HepG2 (cell line): ENCODE data around the gene PARN. TPM values are rescaled to one million over a fixed set of nuclear protein-coding genes. Genes with fewer than 3 reads are reported as not detected.

Experiments used
- ATM ChIP-seq: fragments of 450-650 bp; IDR thresholded peaks from 2 replicates; pipeline ENCODE4 v1.7.1; 2017; ENCODE audit warnings: mild to moderate bottlenecking, borderline replicate concordance
- CHCHD3 ChIP-seq: sonication (generic); formaldehyde crosslinking; IDR thresholded peaks from 2 replicates; pipeline ENCODE4 v1.8.0; 2022; ENCODE audit warnings: mild to moderate bottlenecking, missing genetic modification reagents, moderate library complexity
- CREB1 ChIP-seq, 2 experiments: fragments of 450-650 bp in 1 of 2; IDR thresholded peaks; 2 replicates each; pipeline ENCODE4 v1.6.1; 2016 to 2017; ENCODE audit warnings: control low read depth in 1 of 2, mild to moderate bottlenecking in 1 of 2, missing compliant biosample characterization in 1 of 2, missing genetic modification characterization in 1 of 2
- EZH2 ChIP-seq: conservative IDR thresholded peaks from 2 replicates; pipeline ENCODE4 v1.6.1; 2012; ENCODE audit warnings: mild to moderate bottlenecking, low read depth, low read length, moderate library complexity
- KMT2A ChIP-seq: sonication (generic); formaldehyde crosslinking; IDR thresholded peaks from 2 replicates; pipeline ENCODE4 v1.4.0; 2020; ENCODE audit warnings: missing genetic modification reagents
- SMAD3 ChIP-seq: sonication (generic); formaldehyde crosslinking; IDR thresholded peaks from 2 replicates; pipeline ENCODE4 v1.4.0; 2020; ENCODE audit warnings: missing genetic modification reagents
- TBX3 ChIP-seq: fragments of 450-650 bp; IDR thresholded peaks from 2 replicates; pipeline ENCODE4 v1.6.1; 2017; ENCODE audit warnings: antibody characterized with exemption, mild to moderate bottlenecking, inconsistent platforms, borderline replicate concordance
- ZNF20 ChIP-seq: sonication (generic); formaldehyde crosslinking; IDR thresholded peaks from 2 replicates; pipeline ENCODE4 v1.4.0; 2020; ENCODE audit warnings: mild to moderate bottlenecking, moderate library complexity, missing genetic modification reagents
- ZNF232 ChIP-seq: sonication (generic); formaldehyde crosslinking; IDR thresholded peaks from 2 replicates; pipeline ENCODE4 v1.4.0; 2020; ENCODE audit warnings: missing genetic modification reagents, borderline replicate concordance
- ZNF3 ChIP-seq: IDR thresholded peaks from 2 replicates; pipeline ENCODE4 v1.7.0; 2017; ENCODE audit warnings: inconsistent platforms
- ZNF33B ChIP-seq: sonication (generic); formaldehyde crosslinking; IDR thresholded peaks from 2 replicates; pipeline ENCODE4 v1.5.1; 2020; ENCODE audit warnings: mild to moderate bottlenecking, missing genetic modification reagents
- ZNF383 ChIP-seq: sonication (generic); formaldehyde crosslinking; IDR thresholded peaks from 2 replicates; pipeline ENCODE4 v1.4.0; 2020; ENCODE audit warnings: missing genetic modification reagents, mild to moderate bottlenecking, borderline replicate concordance
- ZNF430 ChIP-seq: sonication (generic); formaldehyde crosslinking; IDR thresholded peaks from 2 replicates; pipeline ENCODE4 v1.9.0; 2021; ENCODE audit warnings: mild to moderate bottlenecking, missing genetic modification reagents
- ZNF431 ChIP-seq: sonication (generic); formaldehyde crosslinking; IDR thresholded peaks from 2 replicates; pipeline ENCODE4 v1.9.0; 2022; ENCODE audit warnings: missing genetic modification reagents, low read depth, mild to moderate bottlenecking, borderline replicate concordance
- ZNF550 ChIP-seq: sonication (generic); formaldehyde crosslinking; IDR thresholded peaks from 2 replicates; pipeline ENCODE4 v1.4.0; 2020; ENCODE audit warnings: mild to moderate bottlenecking, missing genetic modification reagents, borderline replicate concordance
- ZNF674 ChIP-seq: sonication (generic); formaldehyde crosslinking; IDR thresholded peaks from 2 replicates; pipeline ENCODE4 v1.5.0; 2020; ENCODE audit warnings: low read depth, mild to moderate bottlenecking, missing genetic modification reagents
- ZNF746 ChIP-seq: sonication (generic); formaldehyde crosslinking; IDR thresholded peaks from 2 replicates; pipeline ENCODE4 v1.8.0; 2022; ENCODE audit warnings: mild to moderate bottlenecking, missing genetic modification reagents
- ZSCAN9 ChIP-seq: IDR thresholded peaks from 2 replicates; pipeline ENCODE4 v1.6.1; 2016; ENCODE audit warnings: borderline replicate concordance
- polyA plus RNA-seq, 8 experiments: library from polyadenylated mRNA; depleted of rRNA in 3 of 8; stranded (reverse) in 7 of 8; unstranded in 1 of 8; fragments of >200 nt; fragmentation: Illumina TruSeq in 4 of 8; extraction: Trizol in 4 of 8; gene quantifications; 2 replicates each; pipeline versions ENCODE4 v1.2.1 to v1.2.3, GENCODE V29; 2011 to 2016; ENCODE audit warnings: low read depth in 4 of 8, missing spikeins in 1 of 8, mixed read lengths in 1 of 8; ENCODE audit not compliant: insufficient read depth in 1 of 8
- total RNA-seq, 5 experiments: library from RNA; depleted of rRNA; stranded (reverse); fragments of >200 nt; fragmentation: Illumina TruSeq; extraction: Trizol; gene quantifications; 2 replicates each; pipeline ENCODE4 v1.2.3, GENCODE V29; 2016; ENCODE audit warnings: low read depth in 1 of 5
- TF ChIP-seq, protein P1 (sequence below): sonication (generic); formaldehyde crosslinking; IDR thresholded peaks from 2 replicates; pipeline ENCODE4 v1.5.0; 2020; ENCODE audit warnings: mild to moderate bottlenecking, missing genetic modification reagents
- TF ChIP-seq, protein P2 (sequence below): sonication (generic); formaldehyde crosslinking; IDR thresholded peaks from 2 replicates; pipeline ENCODE4 v1.5.1; 2020; ENCODE audit warnings: mild to moderate bottlenecking, moderate library complexity, missing genetic modification reagents
- TF ChIP-seq, protein P3 (sequence below): sonication (generic); formaldehyde crosslinking; conservative IDR thresholded peaks from 2 replicates; pipeline ENCODE4 v1.4.0; 2020; ENCODE audit warnings: missing genetic modification reagents
- TF ChIP-seq, protein P4 (sequence below): sonication (generic); formaldehyde crosslinking; conservative IDR thresholded peaks from 2 replicates; pipeline ENCODE4 v1.4.0; 2020; ENCODE audit warnings: missing genetic modification reagents

PARN gene
- total and polyA plus RNA-seq, 2 of the 13 experiments (the other 11 are each of a cell fraction or from before 2014, with no cell fraction given): 13.3 to 47.6 TPM

DNA sequence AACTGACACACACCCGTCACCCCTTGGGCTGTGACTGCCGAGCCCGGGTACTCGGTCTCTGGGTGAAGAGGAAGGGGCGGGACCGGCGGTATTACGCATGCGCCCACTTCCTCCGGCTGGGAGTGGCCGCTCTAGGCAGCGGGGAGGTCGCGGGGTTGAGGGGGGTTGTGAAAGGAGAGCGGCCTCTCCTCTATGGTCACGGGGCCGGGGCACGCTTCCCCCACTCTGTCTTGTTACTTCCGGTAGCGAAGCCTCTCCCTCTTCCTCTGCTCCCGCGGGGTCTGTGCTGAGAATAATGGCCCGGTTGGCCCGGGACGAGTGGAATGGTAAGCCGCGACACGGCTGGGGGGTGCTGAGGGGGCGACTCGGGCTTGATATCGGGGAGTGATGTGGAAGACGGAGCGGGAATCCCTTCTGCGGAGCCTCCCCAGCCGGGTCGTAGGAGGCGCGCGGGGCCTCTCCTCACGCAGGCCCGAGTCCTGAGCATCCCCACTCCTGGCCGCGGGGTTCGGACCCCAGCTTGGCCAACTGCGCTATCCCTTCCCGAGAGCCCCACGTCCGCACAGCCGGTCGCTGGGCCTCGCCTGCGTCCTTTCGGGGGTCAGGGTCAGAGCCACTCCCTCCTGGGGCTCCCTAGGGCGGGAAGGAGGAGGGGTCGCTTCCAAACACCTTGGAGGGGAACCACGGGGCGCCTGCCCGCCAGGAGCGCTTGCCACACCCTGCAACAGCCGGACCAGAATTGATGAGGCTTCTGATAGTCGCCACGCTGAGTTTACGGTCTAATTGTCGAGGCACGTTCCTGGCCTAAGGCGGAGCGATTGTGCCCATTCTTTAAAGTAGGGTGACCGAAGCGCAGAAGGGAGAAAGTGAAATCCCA lies 2.9 kb upstream of the PARN start, which contains the start of gene BFAR (continued):
- peak; percentile 74 for TF ChIP-seq CREB1 (IDR thresholded peaks at IDR 0.05)
- TF ChIP-seq CREB1 (CRISPR knock-in tag; IDR thresholded peaks at IDR 0.05): peak; percentile 79
- TF ChIP-seq, protein P1, sequence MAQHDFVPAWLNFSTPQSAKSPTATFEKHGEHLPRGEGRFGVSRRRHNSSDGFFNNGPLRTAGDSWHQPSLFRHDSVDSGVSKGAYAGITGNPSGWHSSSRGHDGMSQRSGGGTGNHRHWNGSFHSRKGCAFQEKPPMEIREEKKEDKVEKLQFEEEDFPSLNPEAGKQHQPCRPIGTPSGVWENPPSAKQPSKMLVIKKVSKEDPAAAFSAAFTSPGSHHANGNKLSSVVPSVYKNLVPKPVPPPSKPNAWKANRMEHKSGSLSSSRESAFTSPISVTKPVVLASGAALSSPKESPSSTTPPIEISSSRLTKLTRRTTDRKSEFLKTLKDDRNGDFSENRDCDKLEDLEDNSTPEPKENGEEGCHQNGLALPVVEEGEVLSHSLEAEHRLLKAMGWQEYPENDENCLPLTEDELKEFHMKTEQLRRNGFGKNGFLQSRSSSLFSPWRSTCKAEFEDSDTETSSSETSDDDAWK: no peak
- peak; percentile 61; the same call in 1 of the 2 replicates for TF ChIP-seq ZNF431 (CRISPR knock-in tag)
- TF ChIP-seq, protein P2, sequence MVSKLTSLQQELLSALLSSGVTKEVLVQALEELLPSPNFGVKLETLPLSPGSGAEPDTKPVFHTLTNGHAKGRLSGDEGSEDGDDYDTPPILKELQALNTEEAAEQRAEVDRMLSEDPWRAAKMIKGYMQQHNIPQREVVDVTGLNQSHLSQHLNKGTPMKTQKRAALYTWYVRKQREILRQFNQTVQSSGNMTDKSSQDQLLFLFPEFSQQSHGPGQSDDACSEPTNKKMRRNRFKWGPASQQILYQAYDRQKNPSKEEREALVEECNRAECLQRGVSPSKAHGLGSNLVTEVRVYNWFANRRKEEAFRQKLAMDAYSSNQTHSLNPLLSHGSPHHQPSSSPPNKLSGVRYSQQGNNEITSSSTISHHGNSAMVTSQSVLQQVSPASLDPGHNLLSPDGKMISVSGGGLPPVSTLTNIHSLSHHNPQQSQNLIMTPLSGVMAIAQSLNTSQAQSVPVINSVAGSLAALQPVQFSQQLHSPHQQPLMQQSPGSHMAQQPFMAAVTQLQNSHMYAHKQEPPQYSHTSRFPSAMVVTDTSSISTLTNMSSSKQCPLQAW (CRISPR knock-in tag): peak; percentile 65; the same call in 1 of the 2 replicates
- TF ChIP-seq, protein P3, sequence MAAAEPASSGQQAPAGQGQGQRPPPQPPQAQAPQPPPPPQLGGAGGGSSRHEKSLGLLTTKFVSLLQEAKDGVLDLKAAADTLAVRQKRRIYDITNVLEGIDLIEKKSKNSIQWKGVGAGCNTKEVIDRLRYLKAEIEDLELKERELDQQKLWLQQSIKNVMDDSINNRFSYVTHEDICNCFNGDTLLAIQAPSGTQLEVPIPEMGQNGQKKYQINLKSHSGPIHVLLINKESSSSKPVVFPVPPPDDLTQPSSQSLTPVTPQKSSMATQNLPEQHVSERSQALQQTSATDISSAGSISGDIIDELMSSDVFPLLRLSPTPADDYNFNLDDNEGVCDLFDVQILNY (CRISPR knock-in tag): peak; percentile 71
- TF ChIP-seq ZNF20 (CRISPR knock-in tag): no peak
- no peak for TF ChIP-seq ATM
- TF ChIP-seq ZNF550 (CRISPR knock-in tag): 0 out of 2 replicates have a peak, but pooled peaks have one; percentile 36
- TF ChIP-seq CHCHD3 (CRISPR knock-in tag): peak; percentile 72; the same call in 1 of the 2 replicates
- TF ChIP-seq ZNF674 (CRISPR knock-in tag): no peak
- TF ChIP-seq, protein P4, sequence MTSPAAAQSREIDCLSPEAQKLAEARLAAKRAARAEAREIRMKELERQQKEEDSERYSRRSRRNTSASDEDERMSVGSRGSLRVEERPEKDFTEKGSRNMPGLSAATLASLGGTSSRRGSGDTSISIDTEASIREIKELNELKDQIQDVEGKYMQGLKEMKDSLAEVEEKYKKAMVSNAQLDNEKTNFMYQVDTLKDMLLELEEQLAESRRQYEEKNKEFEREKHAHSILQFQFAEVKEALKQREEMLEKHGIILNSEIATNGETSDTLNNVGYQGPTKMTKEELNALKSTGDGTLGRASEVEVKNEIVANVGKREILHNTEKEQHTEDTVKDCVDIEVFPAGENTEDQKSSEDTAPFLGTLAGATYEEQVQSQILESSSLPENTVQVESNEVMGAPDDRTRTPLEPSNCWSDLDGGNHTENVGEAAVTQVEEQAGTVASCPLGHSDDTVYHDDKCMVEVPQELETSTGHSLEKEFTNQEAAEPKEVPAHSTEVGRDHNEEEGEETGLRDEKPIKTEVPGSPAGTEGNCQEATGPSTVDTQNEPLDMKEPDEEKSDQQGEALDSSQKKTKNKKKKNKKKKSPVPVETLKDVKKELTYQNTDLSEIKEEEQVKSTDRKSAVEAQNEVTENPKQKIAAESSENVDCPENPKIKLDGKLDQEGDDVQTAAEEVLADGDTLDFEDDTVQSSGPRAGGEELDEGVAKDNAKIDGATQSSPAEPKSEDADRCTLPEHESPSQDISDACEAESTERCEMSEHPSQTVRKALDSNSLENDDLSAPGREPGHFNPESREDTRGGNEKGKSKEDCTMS (CRISPR knock-in tag): peak; percentile 71; the same call in 1 of the 2 replicates
- TF ChIP-seq TBX3: no peak
- TF ChIP-seq SMAD3 (CRISPR knock-in tag): peak; percentile 96
- peak; percentile 96 for TF ChIP-seq ZSCAN9 (CRISPR knock-in tag)
- TF ChIP-seq ZNF430 (CRISPR knock-in tag): peak; percentile 84; the same call in 1 of the 2 replicates
- 0 out of 2 replicates have a peak, but pooled peaks have one; percentile 35 for TF ChIP-seq ZNF3 (CRISPR knock-in tag)
- TF ChIP-seq KMT2A (CRISPR knock-in tag): peak; percentile 88
- TF ChIP-seq ZNF33B (CRISPR knock-in tag): peak; percentile 11; the same call in 1 of the 2 replicates
- peak; percentile 89 for TF ChIP-seq ZNF232 (CRISPR knock-in tag)
- TF ChIP-seq EZH2: no peak
- TF ChIP-seq ZNF383 (CRISPR knock-in tag): no peak
- peak; percentile 74; the same call in 1 of the 2 replicates for TF ChIP-seq ZNF746 (CRISPR knock-in tag)
